ENCODE data around the gene CAPN7.
A peak's percentile ranks its signal among the peaks of the same experiment; 100 is the strongest.

CAPN7 gene

DNA sequence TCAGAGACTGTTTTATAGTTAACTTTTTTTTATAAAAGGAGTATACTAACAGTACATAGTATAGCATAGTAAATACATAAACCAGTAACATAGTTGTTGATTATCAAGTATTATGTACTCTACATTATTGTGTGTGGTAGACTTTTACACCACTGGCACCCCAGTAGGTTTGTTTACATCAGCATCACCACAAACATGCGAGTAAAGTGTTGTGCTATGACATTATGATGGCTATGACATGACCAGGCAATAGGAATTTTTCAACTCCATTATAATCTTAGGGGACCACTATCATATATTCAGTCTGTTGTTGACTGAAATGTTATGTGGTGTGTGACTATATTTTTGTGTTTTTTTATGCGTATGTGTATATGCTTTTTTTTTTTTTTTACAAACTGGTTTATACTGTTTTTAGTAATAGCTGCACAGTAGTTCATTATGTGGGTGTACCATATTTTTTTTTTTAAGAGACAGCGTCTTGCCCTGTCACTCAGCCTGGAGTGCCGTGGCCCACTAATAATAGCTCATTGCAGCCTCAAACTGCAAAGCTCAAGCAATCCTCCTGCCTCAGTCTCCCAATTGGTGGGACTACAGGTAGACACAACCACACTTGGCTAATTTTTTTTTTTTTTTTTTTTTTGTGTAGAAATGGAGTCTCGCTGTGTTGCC, 1.9 kb downstream of the CAPN7 start:
- Histone ChIP-seq H3K27ac (no peak overlapping the region), H3K9ac (ENCODE audit: insufficient read length) (peak overlapping the region; percentile 81), H3K36me3 (ENCODE audit: insufficient read depth, low read length) (peaks cover 5% of the 10 kb centered on the region; the same call in 1 of the 2 replicates), H3K9me3 (ENCODE audit: low read depth, low read length) (no peaks in the 10 kb centered on the region), H3K4me3 (0 out of 2 replicates have a peak overlapping the region, but pooled peaks have one; percentile 83)
- DNase-seq (ENCODE audit: low read depth, low spot score): no peak
- TF ChIP-seq EZH2 (IDR thresholded peaks at IDR 0.05) (no peak), FOXP2 (optimal IDR thresholded peaks at IDR 0.05; ENCODE audit: control extremely low read depth, extremely low read length, insufficient read depth) (no peak), POLR2AphosphoS5 (IDR thresholded peaks at IDR 0.05; ENCODE audit: borderline replicate concordance, low read depth, low read length) (no peak)

DNA sequence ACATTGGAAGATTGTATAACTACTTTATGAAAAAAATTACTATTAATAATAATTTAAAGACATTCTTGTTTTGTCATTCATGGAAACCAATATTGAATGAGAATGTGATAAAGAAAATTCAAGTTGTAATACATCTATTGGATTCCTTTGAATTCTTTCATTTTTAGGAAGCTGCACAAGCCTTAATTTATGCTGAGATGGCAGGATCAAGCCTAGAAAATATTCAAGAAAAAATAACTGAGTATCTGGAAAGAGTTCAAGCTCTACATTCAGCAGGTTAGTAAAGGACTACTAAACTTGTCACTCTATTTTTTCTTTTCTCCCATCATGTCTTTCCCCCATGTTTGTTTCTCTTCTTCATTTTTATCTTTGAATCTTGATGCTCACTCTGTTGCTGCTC, 5.9 kb downstream of the CAPN7 start:
- DNase-seq (ENCODE audit: low read depth, low spot score): no peak
- Histone ChIP-seq H3K9me3 (ENCODE audit: low read depth, low read length) (no peaks in the 10 kb centered on the region), H3K9ac (ENCODE audit: insufficient read length) (no peak overlapping the region), H3K36me3 (ENCODE audit: insufficient read depth, low read length) (peaks cover 5% of the 10 kb centered on the region; the same call in 1 of the 2 replicates), H3K4me3 (no peak overlapping the region), H3K27ac (no peak overlapping the region)
- TF ChIP-seq EZH2 (IDR thresholded peaks at IDR 0.05) (no peak), POLR2AphosphoS5 (IDR thresholded peaks at IDR 0.05; ENCODE audit: borderline replicate concordance, low read depth, low read length) (no peak), FOXP2 (optimal IDR thresholded peaks at IDR 0.05; ENCODE audit: control extremely low read depth, extremely low read length, insufficient read depth) (no peak)

DNA sequence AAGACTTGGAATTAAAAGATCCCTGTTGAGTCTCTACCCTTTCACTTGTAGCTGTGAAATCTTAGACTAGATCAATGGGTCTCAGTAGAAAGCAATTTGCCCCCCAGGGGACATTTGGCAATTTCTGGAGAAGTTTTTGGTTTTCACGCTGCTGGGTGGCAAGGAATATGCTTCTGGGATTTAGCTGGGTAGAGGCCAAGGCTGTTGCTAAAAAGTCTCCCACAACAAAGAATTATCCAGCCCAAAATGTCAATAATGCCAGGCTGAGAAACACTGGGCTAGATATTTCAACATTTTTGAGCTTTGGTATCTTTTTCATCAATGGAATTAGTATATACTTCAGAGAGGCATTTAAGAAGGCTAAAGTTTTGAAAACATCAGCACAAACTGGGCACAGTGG, 8.7 kb downstream of the CAPN7 start:
- TF ChIP-seq FOXP2 (optimal IDR thresholded peaks at IDR 0.05; ENCODE audit: control extremely low read depth, extremely low read length, insufficient read depth) (no peak), POLR2AphosphoS5 (IDR thresholded peaks at IDR 0.05; ENCODE audit: borderline replicate concordance, low read depth, low read length) (no peak), EZH2 (IDR thresholded peaks at IDR 0.05) (no peak)
- peaks cover 13% of the 10 kb centered on the region; the same call in 1 of the 2 replicates for H3K36me3 ChIP-seq (ENCODE audit: insufficient read depth, low read length)

DNA sequence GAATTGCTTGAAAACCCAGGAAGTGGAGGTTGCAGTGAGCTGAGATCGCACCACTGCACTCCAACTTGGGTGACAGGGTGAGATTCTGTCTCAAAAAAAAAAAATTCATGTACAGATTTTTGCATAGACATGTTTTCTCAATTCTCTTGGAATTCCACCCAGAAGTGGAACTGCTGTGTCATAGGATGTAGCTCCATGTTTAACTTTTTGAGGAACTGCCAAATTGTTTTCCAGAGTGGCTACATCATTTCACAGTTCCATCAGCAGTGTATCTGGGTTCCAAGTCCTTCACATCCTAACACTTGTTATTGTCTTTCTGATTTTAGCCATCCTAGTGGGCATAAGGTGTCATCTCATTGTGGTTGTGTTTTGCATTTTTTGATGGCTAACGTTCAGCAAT, 9.9 kb downstream of the CAPN7 start:
- TF ChIP-seq FOXP2 (optimal IDR thresholded peaks at IDR 0.05; ENCODE audit: control extremely low read depth, extremely low read length, insufficient read depth): no peak
- no peak for TF ChIP-seq EZH2 (IDR thresholded peaks at IDR 0.05)
- TF ChIP-seq POLR2AphosphoS5 (IDR thresholded peaks at IDR 0.05; ENCODE audit: borderline replicate concordance, low read depth, low read length): no peak
- Histone ChIP-seq H3K9ac (ENCODE audit: insufficient read length) (no peak overlapping the region), H3K9me3 (ENCODE audit: low read depth, low read length) (no peaks in the 10 kb centered on the region), H3K27ac (no peak overlapping the region), H3K4me3 (no peak overlapping the region), H3K36me3 (ENCODE audit: insufficient read depth, low read length) (peaks cover 13% of the 10 kb centered on the region; the same call in 1 of the 2 replicates)
- no peak for DNase-seq (ENCODE audit: low read depth, low spot score)

More for the DNA sequence above, 8.7 kb downstream of the CAPN7 start:
- Histone ChIP-seq H3K4me3 (no peak overlapping the region), H3K27ac (no peak overlapping the region), H3K9me3 (ENCODE audit: low read depth, low read length) (no peaks in the 10 kb centered on the region), H3K9ac (ENCODE audit: insufficient read length) (no peak overlapping the region)
- DNase-seq (ENCODE audit: low read depth, low spot score): no peak

DNA sequence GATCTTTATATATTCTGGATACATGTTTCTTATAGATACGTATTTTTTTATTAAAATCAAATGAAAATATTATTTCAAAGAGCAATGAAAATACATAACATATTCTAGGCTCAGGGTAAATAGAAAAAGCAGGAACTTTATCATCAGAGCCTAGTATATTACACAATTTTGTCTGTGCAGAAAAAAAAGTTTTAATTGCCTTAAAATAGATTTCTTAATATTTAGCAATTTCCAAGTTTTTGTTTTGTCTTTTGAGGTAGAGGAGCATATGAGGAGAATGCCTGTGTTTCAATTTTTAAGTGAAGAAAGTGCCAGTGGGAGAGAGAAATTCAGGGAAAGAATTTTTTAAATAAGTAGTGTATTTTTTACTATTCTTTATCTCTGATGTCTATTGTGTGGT, 10.5 kb downstream of the CAPN7 start:
- Histone ChIP-seq H3K27ac (no peak overlapping the region), H3K36me3 (ENCODE audit: insufficient read depth, low read length) (peaks cover 13% of the 10 kb centered on the region; the same call in 1 of the 2 replicates), H3K9ac (ENCODE audit: insufficient read length) (no peak overlapping the region), H3K4me3 (no peak overlapping the region), H3K9me3 (ENCODE audit: low read depth, low read length) (no peaks in the 10 kb centered on the region)
- no peak for DNase-seq (ENCODE audit: low read depth, low spot score)
- TF ChIP-seq POLR2AphosphoS5 (IDR thresholded peaks at IDR 0.05; ENCODE audit: borderline replicate concordance, low read depth, low read length): no peak

DNA sequence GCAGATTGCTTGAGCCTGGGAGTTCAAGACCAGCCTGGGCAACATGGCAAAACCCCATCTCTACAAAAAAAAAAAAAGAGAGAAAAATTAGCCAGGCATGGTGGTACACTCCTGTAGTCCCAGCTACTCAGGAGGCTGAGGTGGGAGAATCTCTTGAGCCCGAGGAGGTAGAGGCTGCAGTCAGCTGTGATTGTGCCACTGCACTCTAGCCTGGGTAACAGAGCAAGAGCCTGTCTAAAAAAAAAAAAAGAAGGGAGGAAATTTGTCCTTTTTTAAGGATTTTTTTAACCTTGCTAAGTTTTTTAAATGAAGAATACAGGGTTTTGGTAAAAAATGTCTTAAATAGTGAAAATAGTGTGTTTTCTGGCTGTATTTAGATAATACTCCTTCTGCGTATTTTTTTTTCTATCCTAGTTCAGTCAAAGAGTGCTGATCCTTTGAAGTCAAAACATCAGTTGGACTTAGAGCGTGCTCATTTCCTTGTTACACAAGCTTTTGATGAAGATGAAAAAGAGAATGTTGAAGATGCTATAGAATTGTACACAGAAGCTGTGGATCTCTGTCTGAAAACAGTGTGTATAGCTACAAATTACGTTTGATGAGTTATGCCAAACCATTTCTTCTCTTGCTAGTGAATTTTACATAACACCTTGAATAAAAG, 11.1 kb downstream of the CAPN7 start:
- TF ChIP-seq FOXP2 (optimal IDR thresholded peaks at IDR 0.05; ENCODE audit: control extremely low read depth, extremely low read length, insufficient read depth) (no peak), EZH2 (IDR thresholded peaks at IDR 0.05) (no peak), POLR2AphosphoS5 (IDR thresholded peaks at IDR 0.05; ENCODE audit: borderline replicate concordance, low read depth, low read length) (no peak)
- Histone ChIP-seq H3K9ac (ENCODE audit: insufficient read length) (no peak overlapping the region), H3K27ac (no peak overlapping the region), H3K4me3 (no peak overlapping the region), H3K9me3 (ENCODE audit: low read depth, low read length) (no peaks in the 10 kb centered on the region), H3K36me3 (ENCODE audit: insufficient read depth, low read length) (peaks cover 13% of the 10 kb centered on the region; the same call in 1 of the 2 replicates)
- DNase-seq (ENCODE audit: low read depth, low spot score): no peak

DNA sequence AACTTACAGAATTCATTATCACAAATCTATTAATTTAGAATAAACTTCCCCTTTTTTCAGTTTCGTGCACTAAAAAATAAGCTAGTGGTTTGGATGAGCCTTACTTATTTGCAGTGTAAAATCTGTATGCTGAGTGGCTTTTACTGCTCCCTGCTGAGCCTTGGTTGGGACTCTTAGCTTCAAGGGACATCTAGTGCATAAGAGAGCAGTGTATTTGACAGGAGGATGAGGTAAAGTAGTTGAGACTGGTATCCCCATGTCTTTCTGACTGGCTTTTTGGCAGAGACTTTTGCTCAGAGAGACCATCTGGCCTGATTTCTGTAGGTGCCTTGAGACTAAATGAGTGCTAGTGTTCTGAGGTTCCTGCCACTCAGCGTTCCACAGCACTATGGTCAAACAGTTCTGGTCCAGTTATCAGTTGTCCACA, 11.8 kb downstream of the CAPN7 start:
- Histone ChIP-seq H3K9me3 (ENCODE audit: low read depth, low read length) (no peaks in the 10 kb centered on the region), H3K4me3 (no peak overlapping the region), H3K27ac (no peak overlapping the region), H3K9ac (ENCODE audit: insufficient read length) (no peak overlapping the region), H3K36me3 (ENCODE audit: insufficient read depth, low read length) (peaks cover 9% of the 10 kb centered on the region; the same call in 1 of the 2 replicates)
- no peak for TF ChIP-seq POLR2AphosphoS5 (IDR thresholded peaks at IDR 0.05; ENCODE audit: borderline replicate concordance, low read depth, low read length)
- TF ChIP-seq FOXP2 (optimal IDR thresholded peaks at IDR 0.05; ENCODE audit: control extremely low read depth, extremely low read length, insufficient read depth): no peak
- TF ChIP-seq EZH2 (IDR thresholded peaks at IDR 0.05): no peak
- DNase-seq (ENCODE audit: low read depth, low spot score): no peak

DNA sequence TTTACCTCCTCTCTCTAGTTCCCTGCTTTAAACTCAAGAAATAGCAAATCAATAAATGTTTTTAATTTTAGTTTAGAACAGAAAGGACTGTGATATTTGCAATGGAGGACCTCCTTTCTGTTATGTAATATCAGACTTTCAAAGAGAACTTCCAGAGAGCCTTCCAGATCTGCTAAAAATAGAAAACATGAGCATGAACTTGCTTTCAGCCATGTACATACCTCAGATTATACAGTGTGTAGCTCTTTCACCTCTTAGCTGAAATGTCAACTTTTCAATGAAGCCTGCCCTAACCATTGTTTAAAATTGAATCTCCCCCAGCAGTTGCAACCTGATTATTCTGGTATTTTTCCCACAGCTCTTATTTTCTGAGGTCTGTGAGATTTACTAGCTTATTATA, 12.6 kb downstream of the CAPN7 start:
- Histone ChIP-seq H3K9ac (ENCODE audit: insufficient read length) (no peak overlapping the region), H3K27ac (no peak overlapping the region), H3K36me3 (ENCODE audit: insufficient read depth, low read length) (peaks cover 8% of the 10 kb centered on the region; the same call in 1 of the 2 replicates), H3K4me3 (no peak overlapping the region), H3K9me3 (ENCODE audit: low read depth, low read length) (no peaks in the 10 kb centered on the region)
- no peak for DNase-seq (ENCODE audit: low read depth, low spot score)
- TF ChIP-seq FOXP2 (optimal IDR thresholded peaks at IDR 0.05; ENCODE audit: control extremely low read depth, extremely low read length, insufficient read depth): no peak
- no peak for TF ChIP-seq POLR2AphosphoS5 (IDR thresholded peaks at IDR 0.05; ENCODE audit: borderline replicate concordance, low read depth, low read length)
- TF ChIP-seq EZH2 (IDR thresholded peaks at IDR 0.05): no peak
